Karpas-422 (cell line): ENCODE measurements around the gene RBM45. TPM values are rescaled to one million over a fixed set of nuclear protein-coding genes. Genes with fewer than 3 reads are reported as not detected.

Source experiments
- DNase-seq: peaks from one replicate; pipeline ENCODE4 v3.0.0-alpha.2; 2015
- H2AFZ ChIP-seq: fragments of 200-600 bp; sonication (generic); 2 replicates; pipeline ENCODE4 v1.6.1; 2014; ENCODE audit warnings: antibody characterized with exemption, low read length, mixed read lengths
- H3K27ac ChIP-seq: fragments of 200-600 bp; sonication (generic); 2 replicates; pipeline ENCODE4 v1.5.1; 2014; ENCODE audit warnings: mild to moderate bottlenecking, low read length, moderate library complexity
- H3K27me3 ChIP-seq: fragments of 200-600 bp; sonication (generic); 2 replicates; pipeline ENCODE4 v1.6.1; 2014; ENCODE audit warnings: low read length, mixed read lengths
- H3K36me3 ChIP-seq: fragments of 200-600 bp; sonication (generic); 2 replicates; pipeline ENCODE4 v1.6.1; 2014; ENCODE audit warnings: low read length, mixed read lengths; ENCODE audit not compliant: insufficient read depth
- H3K4me1 ChIP-seq: fragments of 200-600 bp; sonication (generic); 2 replicates; pipeline ENCODE4 v1.6.1; 2014; ENCODE audit warnings: mild to moderate bottlenecking, low read length, mixed read lengths
- H3K4me2 ChIP-seq: fragments of 200-600 bp; sonication (generic); 2 replicates; pipeline ENCODE4 v1.6.1; 2014; ENCODE audit warnings: low read length, low read depth, mild to moderate bottlenecking; ENCODE audit not compliant: poor library complexity, severe bottlenecking
- H3K4me3 ChIP-seq: fragments of 200-600 bp; sonication (generic); 2 replicates; pipeline ENCODE4 v1.5.1; 2014; ENCODE audit warnings: mild to moderate bottlenecking, antibody characterized with exemption, low read length, mixed read lengths
- H3K79me2 ChIP-seq: fragments of 200-600 bp; sonication (generic); 2 replicates; pipeline ENCODE4 v1.6.1; 2014; ENCODE audit warnings: mild to moderate bottlenecking, low read length, mixed read lengths
- H3K9ac ChIP-seq: fragments of 200-600 bp; sonication (generic); 2 replicates; pipeline ENCODE4 v1.6.0; 2014; ENCODE audit warnings: low read length
- H3K9me2 ChIP-seq: fragments of 200-600 bp; sonication (generic), shearing (Covaris generic); replicated peaks from 2 replicates; pipeline ENCODE4 v1.6.0; 2014; ENCODE audit warnings: mild to moderate bottlenecking, low read length, moderate library complexity; ENCODE audit not compliant: insufficient read depth
- H3K9me3 ChIP-seq: fragments of 300-700, 200-600 bp; sonication (generic); 2 replicates; pipeline ENCODE4 v1.6.1; 2014; ENCODE audit warnings: low read length, mixed read lengths
- H4K20me1 ChIP-seq: fragments of 200-600 bp; sonication (generic); 2 replicates; pipeline ENCODE4 v1.6.1; 2014; ENCODE audit warnings: mild to moderate bottlenecking, antibody characterized with exemption, low read length, low read depth; ENCODE audit not compliant: insufficient read depth
- total RNA-seq: library from RNA; depleted of rRNA; stranded (reverse); fragments of >200 nt; shearing (Covaris generic); gene quantifications from 2 replicates; pipeline ENCODE4 v1.2.3, GENCODE V29; 2014; ENCODE audit warnings: low replicate concordance

Gene RBM45
- total RNA-seq, 1 experiment from 2014 or later = 32.8 TPM

- H3K27me3 ChIP-seq = no peaks in the 10 kb centered on the region
- no peaks in the 10 kb centered on the region for H3K9me2 ChIP-seq
- no peak overlapping the region for H3K4me2 ChIP-seq
- H3K79me2 ChIP-seq = no peaks in the 10 kb centered on the region
- DNase-seq = no peak
- H3K9ac ChIP-seq = no peak overlapping the region
- no peaks in the 10 kb centered on the region for H3K9me3 ChIP-seq
- no peaks in the 10 kb centered on the region for H3K36me3 ChIP-seq
- H2AFZ ChIP-seq = no peak overlapping the region
- H3K4me3 ChIP-seq = no peak overlapping the region
- no peaks in the 10 kb centered on the region for H4K20me1 ChIP-seq
- H3K4me1 ChIP-seq = no peaks in the 10 kb centered on the region
- no peak overlapping the region for H3K27ac ChIP-seq
These were observed 45.3 kb downstream of the RBM45 start for GRCh38 chr2:178157574-178157973.

GRCh38 chr2:178159966-178160365 is 47.7 kb downstream of the RBM45 start:
- Histone ChIP-seq H3K4me1 (no peaks in the 10 kb centered on the region), H3K9ac (no peak overlapping the region), H3K4me2 (no peak overlapping the region), H3K4me3 (no peak overlapping the region), H4K20me1 (no peaks in the 10 kb centered on the region), H3K9me3 (no peaks in the 10 kb centered on the region), H3K9me2 (no peaks in the 10 kb centered on the region), H3K36me3 (no peaks in the 10 kb centered on the region), H3K27ac (no peak overlapping the region), H2AFZ (no peak overlapping the region), H3K27me3 (no peaks in the 10 kb centered on the region), H3K79me2 (no peaks in the 10 kb centered on the region)
- no peak for DNase-seq

GRCh38 chr2:178160601-178161000 is 48.4 kb downstream of the RBM45 start:
- Histone ChIP-seq H3K9me2 (no peaks in the 10 kb centered on the region), H3K36me3 (no peaks in the 10 kb centered on the region), H3K4me1 (no peaks in the 10 kb centered on the region), H3K27me3 (no peaks in the 10 kb centered on the region), H3K27ac (no peak overlapping the region), H3K4me3 (no peak overlapping the region), H3K79me2 (no peaks in the 10 kb centered on the region), H2AFZ (no peak overlapping the region), H4K20me1 (no peaks in the 10 kb centered on the region), H3K4me2 (no peak overlapping the region), H3K9me3 (no peaks in the 10 kb centered on the region), H3K9ac (no peak overlapping the region)
- no peak for DNase-seq

GRCh38 chr2:178163395-178163794 is 51.2 kb downstream of the RBM45 start:
- Histone ChIP-seq H3K36me3 (no peaks in the 10 kb centered on the region), H3K4me2 (peak overlapping the region; percentile 27), H3K27me3 (no peaks in the 10 kb centered on the region), H3K4me1 (no peaks in the 10 kb centered on the region), H3K79me2 (no peaks in the 10 kb centered on the region), H3K9ac (no peak overlapping the region), H2AFZ (no peak overlapping the region), H3K9me2 (no peaks in the 10 kb centered on the region), H3K9me3 (no peaks in the 10 kb centered on the region), H3K27ac (no peak overlapping the region), H4K20me1 (no peaks in the 10 kb centered on the region), H3K4me3 (no peak overlapping the region)
- DNase-seq = no peak

- Histone ChIP-seq H3K27me3 (no peaks in the 10 kb centered on the region), H3K4me3 (no peak overlapping the region), H3K27ac (no peak overlapping the region), H3K9me3 (no peaks in the 10 kb centered on the region), H4K20me1 (no peaks in the 10 kb centered on the region), H3K79me2 (no peaks in the 10 kb centered on the region), H3K4me1 (no peaks in the 10 kb centered on the region), H3K4me2 (no peak overlapping the region), H3K36me3 (no peaks in the 10 kb centered on the region), H3K9ac (no peak overlapping the region), H3K9me2 (no peaks in the 10 kb centered on the region), H2AFZ (no peak overlapping the region)
- DNase-seq = no peak
These were observed 51.7 kb downstream of the RBM45 start for GRCh38 chr2:178163911-178164310.

- Histone ChIP-seq H4K20me1 (no peaks in the 10 kb centered on the region), H3K4me3 (no peak overlapping the region), H2AFZ (no peak overlapping the region), H3K27me3 (no peaks in the 10 kb centered on the region), H3K79me2 (no peaks in the 10 kb centered on the region), H3K36me3 (no peaks in the 10 kb centered on the region), H3K9me3 (no peaks in the 10 kb centered on the region), H3K4me1 (peaks cover 5% of the 10 kb centered on the region), H3K9me2 (no peaks in the 10 kb centered on the region), H3K27ac (no peak overlapping the region), H3K4me2 (no peak overlapping the region), H3K9ac (no peak overlapping the region)
- DNase-seq = no peak
These were observed 61.4 kb downstream of the RBM45 start for GRCh38 chr2:178173657-178174056.

GRCh38 chr2:178177066-178177679 is 64.9 kb downstream of the RBM45 start:
- Histone ChIP-seq H3K27ac (no peak overlapping the region), H3K4me3 (no peak overlapping the region), H3K36me3 (no peaks in the 10 kb centered on the region), H3K4me2 (no peak overlapping the region), H4K20me1 (no peaks in the 10 kb centered on the region), H2AFZ (no peak overlapping the region), H3K4me1 (peaks cover 5% of the 10 kb centered on the region), H3K27me3 (no peaks in the 10 kb centered on the region), H3K9ac (no peak overlapping the region), H3K9me2 (no peaks in the 10 kb centered on the region), H3K79me2 (no peaks in the 10 kb centered on the region), H3K9me3 (no peaks in the 10 kb centered on the region)
- DNase-seq = no peak
